Effector CD4-positive, alpha-beta T cell (primary cell): Measurements from ENCODE around the gene ZSWIM6.

Experiments used
- DNase-seq: peaks from one replicate; pipeline ENCODE4 v3.0.0-alpha.2; 2020

ZSWIM6 gene

GRCh38 chr5:61450493-61451279, 118.6 kb downstream of the ZSWIM6 start:
- DNase-seq = no peak

DNA sequence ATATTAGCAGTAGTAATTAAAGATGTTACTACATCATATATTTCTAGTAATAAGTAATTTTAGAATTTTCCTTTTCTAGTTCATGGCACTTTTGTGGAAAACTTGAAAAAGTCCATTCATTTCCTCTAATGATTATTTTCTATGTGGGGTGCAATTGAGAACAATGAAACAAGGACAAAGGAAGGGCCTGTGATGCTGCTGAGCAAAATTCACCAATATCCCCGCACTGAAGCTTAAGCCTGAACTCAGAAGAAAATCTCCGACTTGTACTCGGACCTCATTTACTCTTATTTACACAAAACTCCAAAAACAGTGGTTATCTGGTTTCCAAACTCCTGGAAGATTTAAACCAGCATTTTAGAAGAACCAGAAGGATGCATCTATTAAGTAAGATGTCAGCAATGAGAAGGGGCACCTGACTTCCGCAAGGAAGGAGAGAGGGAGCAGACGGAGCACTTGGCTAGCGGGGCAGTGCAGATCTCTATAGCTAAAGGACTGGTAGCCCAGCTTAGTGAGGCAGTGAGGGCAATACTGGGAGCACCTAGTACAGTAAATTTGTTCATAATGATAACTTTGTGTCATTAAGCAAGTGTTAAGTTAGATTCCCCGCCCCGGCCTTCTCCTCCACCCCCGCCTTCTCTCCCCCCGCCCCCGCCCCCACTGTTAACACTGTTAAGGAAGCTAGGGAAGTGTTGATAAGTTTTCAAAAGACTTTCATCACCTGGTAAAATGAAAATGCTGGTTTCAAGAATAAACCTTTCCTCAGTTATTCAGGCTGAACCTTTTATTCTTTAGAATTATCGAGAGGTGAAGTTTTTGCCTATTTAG, 123.3 kb downstream of the ZSWIM6 start:
- no peak for DNase-seq

DNA sequence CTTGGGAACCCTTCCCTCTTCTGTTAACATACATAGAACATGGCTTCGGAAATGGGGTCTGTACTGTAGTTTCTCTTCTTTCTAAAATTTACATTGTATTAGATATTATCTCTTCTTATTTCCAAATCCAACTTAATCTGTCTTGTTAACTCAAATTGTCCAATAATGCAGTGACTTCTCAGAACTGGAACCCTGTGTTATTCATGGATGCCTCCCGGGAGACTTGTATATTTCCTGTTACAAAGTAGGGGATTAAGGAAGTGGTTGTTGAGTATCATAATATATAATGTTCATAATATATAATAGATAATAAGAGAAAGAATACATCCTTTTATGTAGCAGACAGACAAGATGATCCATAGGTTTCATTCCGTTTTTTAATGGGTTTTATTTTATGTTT, 128.4 kb downstream of the ZSWIM6 start:
- DNase-seq = no peak

DNA sequence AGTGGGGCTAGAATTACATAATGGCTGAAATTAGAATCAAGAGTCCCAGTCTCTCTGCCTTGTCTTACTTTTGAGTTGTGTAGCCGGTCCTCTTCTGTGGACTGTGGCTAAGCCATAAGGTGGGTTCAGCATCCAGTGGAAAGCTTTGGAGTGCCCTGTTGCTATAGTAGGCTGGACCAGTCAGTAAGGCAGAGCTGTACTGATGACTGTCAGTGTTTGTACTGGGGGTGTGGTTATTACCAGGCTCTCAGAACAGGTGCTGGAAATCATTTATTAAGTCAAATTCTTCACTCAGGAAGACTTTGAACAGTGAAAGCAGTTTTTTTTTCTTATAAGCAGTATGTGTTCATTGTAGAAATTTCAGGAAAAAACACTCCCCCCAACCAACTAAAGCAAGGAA, 129.4 kb downstream of the ZSWIM6 start:
- no peak for DNase-seq

DNA sequence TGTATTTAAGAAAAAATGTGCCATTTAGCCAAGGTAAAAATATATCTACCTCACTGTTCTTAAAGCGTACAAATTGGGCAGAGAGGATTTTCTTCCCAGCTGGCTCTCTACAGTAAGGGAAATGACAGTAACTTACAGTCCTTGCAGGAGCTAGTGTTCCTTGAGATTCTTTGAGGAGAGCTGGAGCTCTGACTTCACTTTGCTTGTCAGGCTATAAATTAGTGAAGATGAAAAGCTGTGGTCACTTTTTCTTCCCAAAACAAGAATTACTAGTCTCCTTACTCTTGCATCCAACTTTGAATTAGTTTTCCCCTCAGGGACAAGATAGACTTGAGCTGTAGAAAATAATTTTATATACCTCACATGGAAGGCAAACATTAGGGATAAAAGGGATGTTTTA, 129.9 kb downstream of the ZSWIM6 start:
- no peak for DNase-seq

GRCh38 chr5:61463596-61463995, 131.5 kb downstream of the ZSWIM6 start:
- DNase-seq = no peak

- DNase-seq = no peak
Measured at GRCh38 chr5:61464512-61464911, 132.5 kb downstream of the ZSWIM6 start.

DNA sequence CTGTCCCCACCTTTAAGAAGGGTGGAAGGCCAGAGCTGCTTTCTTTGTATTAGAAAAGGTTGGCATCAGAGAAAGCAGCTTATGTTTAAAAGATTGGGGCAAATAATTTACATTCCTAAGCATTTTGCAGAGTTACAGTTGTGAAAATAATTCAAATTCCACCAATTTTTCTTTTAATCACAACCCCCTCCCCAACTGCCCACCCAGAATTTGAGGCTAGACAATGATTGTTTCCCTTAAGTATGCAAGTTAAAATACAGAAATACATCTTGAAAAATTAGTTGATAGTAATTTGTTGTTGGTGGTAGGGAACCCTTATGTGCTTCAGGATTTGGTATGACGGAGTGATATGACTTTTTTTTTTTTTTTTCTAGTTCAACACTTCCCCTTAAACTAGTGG, 133.0 kb downstream of the ZSWIM6 start:
- DNase-seq = no peak

DNA sequence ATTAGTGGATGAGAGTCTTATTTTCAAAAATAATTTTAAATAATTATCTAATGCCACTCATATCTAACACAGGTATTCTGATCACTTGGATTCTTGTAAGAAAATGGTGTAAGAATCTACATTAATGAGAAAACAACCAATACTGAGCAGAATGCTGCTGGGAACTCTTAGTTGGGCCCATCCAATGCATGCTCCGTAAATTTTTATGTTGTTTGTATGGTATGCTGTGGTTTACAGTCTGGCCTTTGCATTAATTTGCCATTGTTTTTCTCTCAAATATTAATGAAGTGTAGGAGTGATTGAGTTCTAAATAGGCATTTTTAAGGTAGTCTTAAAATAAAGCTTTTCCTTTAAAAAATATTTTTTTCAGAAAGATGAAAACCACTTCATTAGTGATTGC, 133.4 kb downstream of the ZSWIM6 start:
- DNase-seq = no peak

GRCh38 chr5:61466017-61466416, 134.0 kb downstream of the ZSWIM6 start:
- DNase-seq = no peak

- no peak for DNase-seq
Measured at GRCh38 chr5:61467766-61468482, 135.9 kb downstream of the ZSWIM6 start.

GRCh38 chr5:61468483-61468865, 136.4 kb downstream of the ZSWIM6 start:
- DNase-seq = no peak

DNA sequence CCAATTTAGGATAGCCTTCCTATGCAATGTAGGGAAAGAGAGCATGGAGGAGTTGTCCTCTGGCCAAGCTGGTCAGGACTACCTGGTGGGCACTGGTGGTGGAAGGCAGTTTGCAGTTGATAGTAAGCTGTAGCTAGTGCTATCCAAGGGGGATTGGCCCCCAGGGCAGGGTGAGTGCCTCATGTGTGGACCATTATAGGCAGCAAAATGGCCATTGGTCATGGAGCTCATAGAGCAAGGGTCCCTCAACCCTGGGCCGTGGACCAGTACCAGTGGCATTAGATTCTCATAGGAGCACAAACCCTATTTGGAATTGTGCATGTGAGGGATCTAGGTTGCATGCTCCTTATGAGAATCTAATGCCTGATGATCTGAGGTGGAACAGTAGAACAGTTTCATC, 139.3 kb downstream of the ZSWIM6 start:
- no peak for DNase-seq

DNA sequence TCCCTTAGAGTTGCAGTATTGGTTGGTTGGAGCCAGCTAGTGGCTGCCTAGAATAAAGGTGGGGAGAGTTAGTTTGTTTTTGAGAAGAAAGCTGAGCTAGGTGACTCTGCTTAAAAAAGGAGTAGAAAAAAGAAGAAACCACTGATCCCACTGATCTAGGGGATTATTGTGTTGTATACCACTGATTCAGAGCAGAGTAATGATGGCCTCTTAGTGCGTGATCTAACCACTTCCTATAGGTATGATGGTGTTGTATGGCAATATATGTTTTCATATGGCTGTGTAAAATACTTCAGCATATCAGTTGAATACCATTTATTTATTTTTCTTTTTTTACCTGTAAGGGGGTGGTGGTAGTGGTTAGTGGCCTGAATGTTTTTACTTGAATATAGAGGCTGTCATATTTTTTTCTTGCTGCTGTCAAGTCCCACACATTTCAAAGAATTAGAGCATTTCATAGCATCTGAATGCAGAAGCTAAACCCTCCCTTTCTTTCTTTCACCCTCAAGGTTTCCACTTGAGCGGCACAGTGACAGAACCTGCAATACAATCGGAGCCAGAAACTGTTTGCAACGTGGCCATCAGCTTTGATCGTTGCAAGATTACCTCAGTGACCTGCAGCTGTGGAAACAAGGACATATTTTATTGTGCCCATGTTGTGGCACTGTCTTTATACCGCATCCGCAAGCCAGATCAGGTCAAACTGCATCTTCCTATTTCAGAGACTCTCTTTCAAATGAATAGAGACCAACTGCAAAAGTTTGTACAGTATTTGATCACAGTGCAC, 140.3 kb downstream of the ZSWIM6 start:
- DNase-seq = no peak

- DNase-seq = no peak
Measured at GRCh38 chr5:61474746-61475145, 142.7 kb downstream of the ZSWIM6 start.

- no peak for DNase-seq
Measured at GRCh38 chr5:61477788-61478187, 145.7 kb downstream of the ZSWIM6 start.

- no peak for DNase-seq
Measured at GRCh38 chr5:61479850-61480614, 148.0 kb downstream of the ZSWIM6 start.

- no peak for DNase-seq
Measured at GRCh38 chr5:61482980-61483379, 150.9 kb downstream of the ZSWIM6 start.

GRCh38 chr5:61486476-61486875, 154.4 kb downstream of the ZSWIM6 start:
- no peak for DNase-seq

DNA sequence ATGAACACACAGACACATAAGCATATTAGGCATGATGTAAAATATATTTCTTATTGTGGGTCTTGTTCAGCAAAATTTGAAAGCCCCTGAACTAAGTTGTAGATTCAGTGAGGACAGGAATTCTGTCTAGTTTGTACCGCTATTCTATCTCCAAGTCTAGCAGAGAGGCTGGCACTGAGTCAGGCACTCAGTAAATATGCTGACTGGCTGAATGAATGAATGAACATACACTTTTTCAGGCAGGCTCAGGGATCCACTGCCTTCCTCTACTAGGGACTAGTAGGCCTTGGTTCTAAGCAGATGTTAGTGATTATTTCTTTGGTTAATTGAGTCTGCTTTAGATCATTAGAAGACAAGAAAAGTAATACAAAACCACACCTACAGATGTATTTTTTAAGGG, 157.5 kb downstream of the ZSWIM6 start:
- DNase-seq = no peak

GRCh38 chr5:61491861-61492260, 159.8 kb downstream of the ZSWIM6 start:
- no peak for DNase-seq

DNA sequence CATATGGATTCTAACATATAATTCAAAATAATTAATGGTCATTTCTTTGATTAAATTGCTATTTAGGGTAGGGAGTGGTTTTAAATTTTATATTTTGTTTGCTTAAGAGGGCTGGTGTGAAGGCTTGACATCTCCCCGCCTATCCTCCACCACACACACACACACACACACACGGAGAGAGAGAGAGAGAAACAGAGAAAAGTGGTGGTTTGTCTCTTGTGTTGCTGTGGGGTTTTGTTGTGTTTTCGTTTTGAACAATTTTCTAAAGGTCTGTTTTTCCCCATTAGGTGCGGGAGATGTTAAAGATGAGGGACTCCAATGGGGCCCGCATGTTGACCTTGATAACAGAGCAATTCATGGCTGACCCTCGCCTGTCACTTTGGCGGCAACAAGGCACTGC, 161.9 kb downstream of the ZSWIM6 start:
- DNase-seq = no peak
